HepG2 (cell line): ENCODE results near the gene MED25. TPM values are rescaled to one million over a fixed set of nuclear protein-coding genes. Genes with fewer than 3 reads are reported as not detected.

Experiments
- ARID2 ChIP-seq: sonication (generic); formaldehyde crosslinking; IDR thresholded peaks from 2 replicates; pipeline ENCODE4 v1.8.1; 2022; ENCODE audit warnings: mild to moderate bottlenecking, missing genetic modification reagents, borderline replicate concordance
- BHLHE40 ChIP-seq: IDR thresholded peaks from 2 replicates; pipeline ENCODE4 v1.6.1; 2011; ENCODE audit warnings: low read length, improper control_type of control experiment
- CREB1 ChIP-seq, 2 experiments: fragments of 450-650 bp in 1 of 2; IDR thresholded peaks; 2 replicates each; pipeline ENCODE4 v1.6.1; 2016 to 2017; ENCODE audit warnings: control low read depth in 1 of 2, mild to moderate bottlenecking in 1 of 2, missing compliant biosample characterization in 1 of 2, missing genetic modification characterization in 1 of 2
- ISX ChIP-seq: sonication (generic); formaldehyde crosslinking; conservative IDR thresholded peaks from 2 replicates; pipeline ENCODE4 v1.5.0; 2020; ENCODE audit warnings: missing genetic modification reagents
- KDM2A ChIP-seq: sonication (generic); formaldehyde crosslinking; IDR thresholded peaks from 2 replicates; pipeline ENCODE4 v1.4.0; 2020; ENCODE audit warnings: low read depth, missing genetic modification reagents, borderline replicate concordance
- MAFF ChIP-seq: IDR thresholded peaks from 2 replicates; pipeline ENCODE4 v1.6.1; 2011; ENCODE audit warnings: low read depth, low read length, improper control_type of control experiment
- NFKBIZ ChIP-seq: IDR thresholded peaks from 2 replicates; pipeline ENCODE4 v1.6.1; 2018; ENCODE audit warnings: missing genetic modification reagents, missing compliant biosample characterization
- NR2F6 ChIP-seq, 2 experiments: IDR thresholded peaks; 2 replicates each; pipeline ENCODE4 v1.6.1; 2016; ENCODE audit warnings: antibody characterized with exemption in 1 of 2, mild to moderate bottlenecking in 1 of 2
- TBL1XR1 ChIP-seq: fragments of 150-350 bp; IDR thresholded peaks from 2 replicates; pipeline ENCODE4 v1.6.1; 2014; ENCODE audit warnings: borderline replicate concordance, low read length; ENCODE audit not compliant: partially characterized antibody
- U2AF1 ChIP-seq: fragments of 200-400 bp; formaldehyde crosslinking; optimal IDR thresholded peaks from 2 replicates; pipeline ENCODE3; 2017; ENCODE audit warnings: mild to moderate bottlenecking, low read depth, low read length
- ZNF101 ChIP-seq: sonication (generic); formaldehyde crosslinking; IDR thresholded peaks from 2 replicates; pipeline ENCODE4 v1.4.0; 2020; ENCODE audit warnings: mild to moderate bottlenecking, low read depth, missing genetic modification reagents, borderline replicate concordance
- ZNF292 ChIP-seq: sonication (generic); formaldehyde crosslinking; IDR thresholded peaks from 2 replicates; pipeline ENCODE4 v1.8.1; 2022; ENCODE audit warnings: mild to moderate bottlenecking, low read depth, missing genetic modification reagents, borderline replicate concordance
- ZNF674 ChIP-seq: sonication (generic); formaldehyde crosslinking; IDR thresholded peaks from 2 replicates; pipeline ENCODE4 v1.5.0; 2020; ENCODE audit warnings: low read depth, mild to moderate bottlenecking, missing genetic modification reagents
- ZNF879 ChIP-seq: sonication (generic); formaldehyde crosslinking; IDR thresholded peaks from 2 replicates; pipeline ENCODE4 v1.8.1; 2023; ENCODE audit warnings: missing genetic modification reagents
- polyA plus RNA-seq, 8 experiments: library from polyadenylated mRNA; depleted of rRNA in 3 of 8; stranded (reverse) in 7 of 8; unstranded in 1 of 8; fragments of >200 nt; fragmentation: Illumina TruSeq in 4 of 8; extraction: Trizol in 4 of 8; gene quantifications; 2 replicates each; pipeline versions ENCODE4 v1.2.1 to v1.2.3, GENCODE V29; 2011 to 2016; ENCODE audit warnings: low read depth in 4 of 8, missing spikeins in 1 of 8, mixed read lengths in 1 of 8; ENCODE audit not compliant: insufficient read depth in 1 of 8
- total RNA-seq, 5 experiments: library from RNA; depleted of rRNA; stranded (reverse); fragments of >200 nt; fragmentation: Illumina TruSeq; extraction: Trizol; gene quantifications; 2 replicates each; pipeline ENCODE4 v1.2.3, GENCODE V29; 2016; ENCODE audit warnings: low read depth in 1 of 5
- TF ChIP-seq, protein P1 (sequence below): sonication (generic); formaldehyde crosslinking; conservative IDR thresholded peaks from 2 replicates; pipeline ENCODE4 v1.8.0; 2022; ENCODE audit warnings: mild to moderate bottlenecking, moderate library complexity, missing genetic modification reagents
- TF ChIP-seq, protein P2 (sequence below): sonication (generic); formaldehyde crosslinking; IDR thresholded peaks from 2 replicates; pipeline ENCODE4 v1.5.1; 2020; ENCODE audit warnings: missing genetic modification reagents, mild to moderate bottlenecking, borderline replicate concordance
- TF ChIP-seq, protein P3 (sequence below): sonication (generic); formaldehyde crosslinking; IDR thresholded peaks from 2 replicates; pipeline ENCODE4 v1.5.0; 2020; ENCODE audit warnings: mild to moderate bottlenecking, missing genetic modification reagents, borderline replicate concordance

Gene MED25
- total and polyA plus RNA-seq, 2 of the 13 experiments (the other 11 are each of a cell fraction or from before 2014, with no cell fraction given): 11.1 to 15.1 TPM

DNA sequence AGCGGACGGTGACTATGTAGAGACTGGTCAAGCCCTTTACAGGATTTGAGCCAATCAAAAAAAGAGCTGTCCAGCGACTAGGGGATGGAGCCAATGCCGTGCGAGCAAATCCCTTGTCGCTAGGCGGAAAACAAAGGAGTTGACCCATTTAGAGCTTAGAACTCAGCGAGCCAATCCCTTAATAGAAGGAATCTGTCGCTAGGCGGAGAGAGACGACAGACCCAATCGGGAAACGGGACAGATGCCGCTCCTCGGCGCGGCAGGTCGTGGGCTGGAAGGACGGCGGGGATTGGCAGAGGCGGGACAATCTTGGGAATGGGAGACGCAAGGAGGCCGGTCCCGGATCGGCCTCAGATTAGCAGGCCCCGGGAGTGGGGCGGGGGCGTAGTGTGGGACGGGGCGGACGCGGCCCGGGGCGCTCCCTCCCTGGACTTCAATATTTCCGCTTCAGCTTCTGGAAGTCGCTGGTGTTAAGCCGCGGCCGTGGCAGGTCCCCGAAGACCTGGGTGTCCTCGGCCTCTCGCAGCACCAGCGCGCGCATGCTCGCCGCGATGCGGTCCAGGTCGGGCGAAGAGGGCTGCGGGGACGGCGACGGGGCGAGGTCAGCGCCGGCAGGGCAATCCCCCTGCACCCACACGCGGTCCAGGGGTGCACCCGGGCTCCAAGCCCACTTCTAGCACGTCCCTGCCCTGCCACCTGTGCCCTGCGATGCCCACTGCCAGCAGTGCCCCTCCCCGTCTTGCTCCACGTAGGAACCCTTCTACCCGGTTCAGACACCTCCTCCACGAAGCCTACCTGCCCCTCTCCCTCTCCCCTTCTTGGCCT is 51.6 kb downstream of the MED25 start (continued):
- TF ChIP-seq ZNF292 (CRISPR knock-in tag): no peak
- no peak for TF ChIP-seq ISX
- TF ChIP-seq ZNF101 (CRISPR knock-in tag): no peak
- TF ChIP-seq, protein P1, sequence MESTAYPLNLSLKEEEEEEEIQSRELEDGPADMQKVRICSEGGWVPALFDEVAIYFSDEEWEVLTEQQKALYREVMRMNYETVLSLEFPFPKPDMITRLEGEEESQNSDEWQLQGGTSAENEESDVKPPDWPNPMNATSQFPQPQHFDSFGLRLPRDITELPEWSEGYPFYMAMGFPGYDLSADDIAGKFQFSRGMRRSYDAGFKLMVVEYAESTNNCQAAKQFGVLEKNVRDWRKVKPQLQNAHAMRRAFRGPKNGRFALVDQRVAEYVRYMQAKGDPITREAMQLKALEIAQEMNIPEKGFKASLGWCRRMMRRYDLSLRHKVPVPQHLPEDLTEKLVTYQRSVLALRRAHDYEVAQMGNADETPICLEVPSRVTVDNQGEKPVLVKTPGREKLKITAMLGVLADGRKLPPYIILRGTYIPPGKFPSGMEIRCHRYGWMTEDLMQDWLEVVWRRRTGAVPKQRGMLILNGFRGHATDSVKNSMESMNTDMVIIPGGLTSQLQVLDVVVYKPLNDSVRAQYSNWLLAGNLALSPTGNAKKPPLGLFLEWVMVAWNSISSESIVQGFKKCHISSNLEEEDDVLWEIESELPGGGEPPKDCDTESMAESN (CRISPR knock-in tag): no peak
- no peak; the same call in 1 of the 2 replicates for TF ChIP-seq NFKBIZ (CRISPR knock-in tag)
- TF ChIP-seq CREB1 (IDR thresholded peaks at IDR 0.05): peak; percentile 90
- TF ChIP-seq CREB1 (CRISPR knock-in tag; IDR thresholded peaks at IDR 0.05): peak; percentile 86
- TF ChIP-seq U2AF1: no peak
- TF ChIP-seq, protein P2, sequence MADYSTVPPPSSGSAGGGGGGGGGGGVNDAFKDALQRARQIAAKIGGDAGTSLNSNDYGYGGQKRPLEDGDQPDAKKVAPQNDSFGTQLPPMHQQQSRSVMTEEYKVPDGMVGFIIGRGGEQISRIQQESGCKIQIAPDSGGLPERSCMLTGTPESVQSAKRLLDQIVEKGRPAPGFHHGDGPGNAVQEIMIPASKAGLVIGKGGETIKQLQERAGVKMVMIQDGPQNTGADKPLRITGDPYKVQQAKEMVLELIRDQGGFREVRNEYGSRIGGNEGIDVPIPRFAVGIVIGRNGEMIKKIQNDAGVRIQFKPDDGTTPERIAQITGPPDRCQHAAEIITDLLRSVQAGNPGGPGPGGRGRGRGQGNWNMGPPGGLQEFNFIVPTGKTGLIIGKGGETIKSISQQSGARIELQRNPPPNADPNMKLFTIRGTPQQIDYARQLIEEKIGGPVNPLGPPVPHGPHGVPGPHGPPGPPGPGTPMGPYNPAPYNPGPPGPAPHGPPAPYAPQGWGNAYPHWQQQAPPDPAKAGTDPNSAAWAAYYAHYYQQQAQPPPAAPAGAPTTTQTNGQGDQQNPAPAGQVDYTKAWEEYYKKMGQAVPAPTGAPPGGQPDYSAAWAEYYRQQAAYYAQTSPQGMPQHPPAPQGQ: no peak
- TF ChIP-seq ZNF879 (CRISPR knock-in tag): no peak
- no peak for TF ChIP-seq BHLHE40
- TF ChIP-seq ZNF674: no peak
- no peak for TF ChIP-seq TBL1XR1
- no peak for TF ChIP-seq ARID2 (CRISPR knock-in tag)
- no peak for TF ChIP-seq NR2F6 (IDR thresholded peaks at IDR 0.05)
- TF ChIP-seq NR2F6 (CRISPR knock-in tag; IDR thresholded peaks at IDR 0.05): no peak
- 0 out of 2 replicates have a peak, but pooled peaks have one; percentile 1 for TF ChIP-seq MAFF
- TF ChIP-seq, protein P3, sequence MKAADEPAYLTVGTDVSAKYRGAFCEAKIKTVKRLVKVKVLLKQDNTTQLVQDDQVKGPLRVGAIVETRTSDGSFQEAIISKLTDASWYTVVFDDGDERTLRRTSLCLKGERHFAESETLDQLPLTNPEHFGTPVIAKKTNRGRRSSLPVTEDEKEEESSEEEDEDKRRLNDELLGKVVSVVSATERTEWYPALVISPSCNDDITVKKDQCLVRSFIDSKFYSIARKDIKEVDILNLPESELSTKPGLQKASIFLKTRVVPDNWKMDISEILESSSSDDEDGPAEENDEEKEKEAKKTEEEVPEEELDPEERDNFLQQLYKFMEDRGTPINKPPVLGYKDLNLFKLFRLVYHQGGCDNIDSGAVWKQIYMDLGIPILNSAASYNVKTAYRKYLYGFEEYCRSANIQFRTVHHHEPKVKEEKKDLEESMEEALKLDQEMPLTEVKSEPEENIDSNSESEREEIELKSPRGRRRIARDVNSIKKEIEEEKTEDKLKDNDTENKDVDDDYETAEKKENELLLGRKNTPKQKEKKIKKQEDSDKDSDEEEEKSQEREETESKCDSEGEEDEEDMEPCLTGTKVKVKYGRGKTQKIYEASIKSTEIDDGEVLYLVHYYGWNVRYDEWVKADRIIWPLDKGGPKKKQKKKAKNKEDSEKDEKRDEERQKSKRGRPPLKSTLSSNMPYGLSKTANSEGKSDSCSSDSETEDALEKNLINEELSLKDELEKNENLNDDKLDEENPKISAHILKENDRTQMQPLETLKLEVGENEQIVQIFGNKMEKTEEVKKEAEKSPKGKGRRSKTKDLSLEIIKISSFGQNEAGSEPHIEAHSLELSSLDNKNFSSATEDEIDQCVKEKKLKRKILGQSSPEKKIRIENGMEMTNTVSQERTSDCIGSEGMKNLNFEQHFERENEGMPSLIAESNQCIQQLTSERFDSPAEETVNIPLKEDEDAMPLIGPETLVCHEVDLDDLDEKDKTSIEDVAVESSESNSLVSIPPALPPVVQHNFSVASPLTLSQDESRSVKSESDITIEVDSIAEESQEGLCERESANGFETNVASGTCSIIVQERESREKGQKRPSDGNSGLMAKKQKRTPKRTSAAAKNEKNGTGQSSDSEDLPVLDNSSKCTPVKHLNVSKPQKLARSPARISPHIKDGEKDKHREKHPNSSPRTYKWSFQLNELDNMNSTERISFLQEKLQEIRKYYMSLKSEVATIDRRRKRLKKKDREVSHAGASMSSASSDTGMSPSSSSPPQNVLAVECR (CRISPR knock-in tag): peak; percentile 78; the same call in 1 of the 2 replicates
- peak; percentile 98 for TF ChIP-seq KDM2A (CRISPR knock-in tag)
